GM18868 (cell line): ENCODE results near the gene TNRC6B.
"Not testable (repeated sequence)": the region's sequence is repeated elsewhere in the genome, so short reads cannot be mapped to it uniquely, and the experiment has no call there.

Experiments
- ATAC-seq: cut with Tn5 transposase; IDR thresholded peaks from one replicate; pipeline ENCODE4 v1.9.1; 2021; ENCODE audit warnings: mild to moderate bottlenecking, moderate library complexity; ENCODE audit not compliant: unreplicated experiment

The TNRC6B gene

DNA sequence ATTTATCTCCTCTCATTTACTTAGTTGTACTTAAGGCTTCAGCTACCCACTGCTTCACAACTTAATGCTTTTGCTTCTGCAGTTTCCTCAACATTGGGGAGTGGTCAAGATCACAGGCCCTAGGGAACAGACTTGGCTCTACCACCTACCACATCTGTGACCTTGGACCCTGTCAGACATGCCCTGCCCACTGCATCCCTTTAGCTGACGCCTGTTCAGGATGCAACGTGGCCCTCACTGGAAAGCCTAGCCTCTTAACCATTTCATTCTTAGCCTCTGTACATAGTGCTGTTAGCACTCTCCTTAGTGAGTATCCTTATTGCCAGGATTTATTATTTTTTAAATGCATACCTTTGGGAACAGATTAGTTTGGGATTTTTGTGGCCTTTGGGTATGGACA is 34.4 kb downstream of the TNRC6B start:
- no peak for ATAC-seq

DNA sequence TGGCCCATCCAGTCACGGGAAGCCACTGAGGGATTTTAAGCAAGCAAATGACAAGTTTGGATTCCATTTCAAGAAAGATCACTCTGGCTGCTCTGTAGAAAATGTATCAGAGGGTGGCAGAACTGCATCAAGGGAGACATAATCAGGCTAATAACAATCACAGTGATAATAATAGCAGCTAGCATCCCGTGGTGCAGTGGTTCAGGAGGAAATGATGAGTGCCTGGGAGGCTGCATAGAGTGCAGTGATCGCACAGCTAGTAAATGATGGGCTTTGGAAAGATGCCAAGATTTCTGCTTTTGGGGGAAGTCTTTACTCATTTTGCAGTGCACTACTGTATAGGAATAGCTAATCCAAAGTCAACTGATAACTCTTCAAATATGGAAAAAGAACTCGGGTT is 35.8 kb downstream of the TNRC6B start:
- no peak for ATAC-seq

DNA sequence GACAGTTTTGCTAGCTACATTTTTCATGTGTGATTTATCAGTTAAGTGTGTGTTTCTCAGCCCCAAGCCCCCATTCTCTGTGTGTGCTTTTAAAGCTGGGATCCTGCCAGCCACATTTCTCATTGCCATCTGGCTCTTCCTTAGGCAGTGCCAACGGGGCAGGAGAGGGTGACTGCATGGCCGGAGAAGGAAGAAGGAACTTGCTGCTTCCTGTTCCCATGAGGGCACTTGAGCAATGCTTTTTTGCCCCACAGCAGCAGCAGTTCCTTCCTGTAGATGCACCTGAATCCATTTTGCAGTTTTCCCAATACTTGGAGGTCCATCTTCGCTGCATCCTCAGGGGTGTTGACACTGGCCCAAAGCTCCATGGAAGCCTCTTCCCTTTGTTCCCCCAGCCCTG is 37.5 kb downstream of the TNRC6B start:
- no peak for ATAC-seq

DNA sequence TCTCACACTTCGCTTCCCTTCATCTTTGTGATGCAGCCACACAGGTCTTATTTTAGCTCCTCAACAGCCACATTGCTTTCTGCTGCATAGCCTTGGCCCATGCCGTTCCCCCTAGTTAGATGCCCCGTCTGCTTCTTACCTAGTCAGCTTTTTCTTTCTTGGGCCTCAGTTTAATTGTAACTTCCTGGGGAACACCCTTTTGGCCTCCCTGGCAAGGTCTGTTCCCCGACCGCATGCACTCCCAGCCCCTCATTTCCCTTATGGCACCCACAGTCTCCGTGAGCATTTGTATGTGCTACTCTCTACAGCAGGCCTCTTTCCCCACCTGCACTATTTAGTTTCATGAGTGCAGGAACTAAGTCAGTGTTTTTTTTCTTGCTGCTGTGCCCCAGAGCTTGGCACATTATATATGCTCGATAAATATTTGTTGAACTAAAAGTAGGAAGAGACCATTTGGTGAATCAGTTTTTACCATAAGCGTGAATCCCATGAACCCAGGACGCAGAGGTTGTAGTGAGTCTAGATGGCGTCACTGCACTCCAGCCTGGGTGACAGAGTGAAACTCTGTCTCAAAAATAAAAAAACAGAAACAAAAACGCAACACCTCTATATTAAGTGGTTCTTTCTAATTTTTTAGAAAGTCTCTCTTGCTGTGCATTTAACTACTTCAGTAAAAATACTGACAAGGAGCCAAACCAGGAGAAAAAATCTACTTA is 38.5 kb downstream of the TNRC6B start:
- peak; percentile 46 for ATAC-seq

DNA sequence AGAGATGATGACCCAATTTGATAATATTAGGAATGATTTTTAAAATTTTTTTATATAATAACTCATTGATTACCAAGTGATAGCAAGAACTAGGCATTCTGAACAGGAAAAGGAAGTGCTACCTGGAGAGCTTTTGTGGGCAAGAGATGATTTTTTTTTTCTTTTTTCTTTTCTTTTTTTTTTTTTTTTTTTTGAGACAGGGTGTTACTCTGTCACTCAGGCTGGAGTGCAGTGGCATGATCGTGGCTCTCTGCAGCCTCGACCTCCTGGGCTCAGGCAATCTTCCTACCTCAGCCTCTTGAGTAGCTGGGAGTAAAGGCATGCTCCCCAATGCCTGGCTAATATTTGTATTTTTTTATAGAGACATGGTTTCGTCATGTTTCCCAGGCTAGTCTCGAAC is 40.4 kb downstream of the TNRC6B start:
- no peak for ATAC-seq

DNA sequence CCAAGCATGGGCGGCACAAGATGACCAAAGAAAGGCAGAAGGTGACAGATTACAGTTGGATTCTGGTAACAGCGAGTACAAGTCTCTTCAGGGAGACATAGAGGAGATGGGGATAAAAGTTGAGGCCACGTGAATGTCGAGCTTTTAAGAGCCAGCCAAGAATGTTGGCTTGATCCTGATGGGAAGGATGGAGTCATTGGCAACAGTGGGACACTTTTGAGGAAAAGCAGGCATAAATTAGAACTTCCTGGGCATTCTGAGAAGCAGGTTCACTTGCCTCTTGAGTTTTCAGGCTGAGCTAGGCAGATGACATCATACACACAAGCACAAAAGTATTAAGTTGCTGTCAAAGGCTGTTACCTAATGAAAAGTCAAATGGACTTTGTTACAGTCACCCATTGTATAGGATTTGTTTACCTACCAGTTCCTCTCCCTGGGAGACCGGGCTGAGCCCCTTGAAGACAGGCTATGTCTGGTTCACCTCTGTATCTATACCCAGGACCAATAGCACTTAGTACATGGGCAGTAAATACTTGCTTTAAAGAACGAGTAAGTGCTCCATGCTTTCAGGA is 41.1 kb downstream of the TNRC6B start:
- ATAC-seq, result no peak

DNA sequence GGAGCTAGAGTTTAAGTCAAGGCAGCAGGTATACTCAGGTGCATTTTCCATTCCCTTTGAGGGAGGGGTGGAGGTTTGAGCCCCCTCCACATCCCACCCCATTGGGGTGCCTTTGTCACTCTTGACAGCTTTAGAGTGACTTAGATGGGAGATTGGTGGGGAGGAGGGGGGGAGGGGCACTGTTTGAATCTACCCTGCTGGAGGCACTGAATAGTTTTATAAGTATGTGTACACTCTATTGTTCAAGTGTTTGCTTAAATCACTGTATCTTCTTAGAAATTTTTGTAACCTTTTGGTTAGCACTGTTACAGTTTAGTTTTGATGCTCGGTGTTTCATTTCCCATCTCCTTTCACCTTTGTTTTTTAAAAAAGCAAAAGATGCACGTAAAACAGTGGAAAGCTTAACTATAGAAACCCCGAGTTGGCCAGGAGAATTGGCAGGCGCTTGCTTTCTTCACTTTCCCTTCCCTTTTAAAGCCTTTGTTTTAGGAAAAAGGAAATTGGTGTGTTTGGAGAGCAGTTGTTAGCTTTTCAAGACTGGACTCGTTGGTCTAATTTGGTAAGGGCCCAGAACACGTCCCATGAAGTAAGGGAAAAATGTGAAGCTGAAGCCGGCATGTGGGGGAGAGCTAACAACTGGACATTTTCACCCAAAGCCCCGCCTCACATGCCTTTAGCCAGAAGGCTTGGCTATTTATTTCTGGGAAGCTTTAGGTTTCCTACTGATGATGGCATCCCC is 42.8 kb downstream of the TNRC6B start:
- ATAC-seq, result no peak

DNA sequence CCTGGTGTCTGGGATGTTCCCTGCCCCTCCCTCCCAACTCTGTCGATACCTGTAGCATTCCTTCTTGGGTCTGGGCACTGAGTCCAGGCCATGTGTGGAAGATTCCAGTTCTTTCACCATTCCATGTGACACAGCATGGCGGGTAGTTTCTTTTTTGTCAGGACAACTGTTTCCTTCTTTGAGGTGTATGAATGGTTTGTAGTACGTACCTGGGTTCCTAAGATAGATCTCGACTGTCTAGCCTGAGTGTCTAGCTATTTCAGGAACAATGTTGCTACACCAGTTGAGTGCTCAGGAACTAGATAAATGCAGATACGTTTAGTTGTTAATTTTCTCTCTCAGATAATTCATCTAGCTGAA is 43.3 kb downstream of the TNRC6B start:
- ATAC-seq, result no peak

DNA sequence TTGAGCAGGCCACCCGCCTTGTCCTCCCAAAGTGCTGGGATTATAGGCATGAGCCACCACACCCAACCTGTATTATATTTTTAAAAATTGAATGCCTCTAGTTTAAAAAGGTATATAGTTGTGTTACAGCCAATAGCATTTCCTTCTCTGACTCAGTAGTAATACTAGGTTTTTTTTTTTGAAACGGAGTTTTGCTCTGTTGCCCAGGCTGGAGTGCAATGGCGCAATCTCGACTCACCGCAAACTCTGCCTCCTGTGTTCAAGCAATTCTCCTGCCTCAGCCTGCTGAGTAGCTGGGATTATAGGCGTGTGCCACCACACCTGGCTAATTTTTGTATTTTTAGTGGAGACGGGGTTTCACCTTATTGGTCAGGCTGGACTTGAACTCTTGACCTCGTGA is 45.3 kb downstream of the TNRC6B start:
- ATAC-seq, result not testable (repeated sequence)

DNA sequence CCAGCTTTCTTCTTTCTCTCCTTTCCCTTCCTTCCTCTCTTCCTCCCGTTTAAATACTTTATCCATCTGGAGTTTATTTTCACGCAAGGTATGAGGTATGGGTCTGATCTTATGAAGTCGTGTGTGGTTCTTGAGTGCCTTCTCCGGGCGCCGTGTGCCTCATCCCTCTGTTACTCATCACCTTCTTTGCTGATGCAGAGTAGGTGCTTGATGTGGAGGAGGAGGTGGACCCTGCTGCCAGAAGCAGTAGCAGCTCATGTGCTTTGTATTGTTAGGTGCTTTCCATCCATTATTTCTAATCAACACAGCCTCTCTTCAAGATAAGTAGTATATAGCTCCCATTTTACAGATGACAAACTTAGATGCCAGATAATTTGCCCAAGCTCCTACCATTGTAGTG is 47.0 kb downstream of the TNRC6B start:
- no peak for ATAC-seq

DNA sequence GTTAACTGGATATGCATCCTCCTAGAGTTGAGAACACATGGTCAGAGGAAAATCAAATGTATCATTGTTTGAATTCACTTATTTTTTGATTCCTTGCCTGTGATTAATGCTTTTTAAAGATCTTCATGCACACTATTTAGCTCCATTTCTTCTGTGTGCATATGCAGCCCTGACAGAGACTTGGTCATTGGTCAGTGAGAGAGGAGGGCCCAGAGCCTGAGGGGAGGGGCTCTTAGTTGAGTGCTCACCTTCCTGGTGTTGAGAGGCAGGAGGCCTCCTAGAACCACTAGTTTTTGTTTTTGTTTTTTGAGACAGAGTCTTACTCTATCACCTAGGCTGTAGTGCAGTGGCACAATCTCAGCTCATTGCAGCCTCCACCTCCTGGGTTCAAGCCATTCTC is 48.9 kb downstream of the TNRC6B start:
- no peak for ATAC-seq

DNA sequence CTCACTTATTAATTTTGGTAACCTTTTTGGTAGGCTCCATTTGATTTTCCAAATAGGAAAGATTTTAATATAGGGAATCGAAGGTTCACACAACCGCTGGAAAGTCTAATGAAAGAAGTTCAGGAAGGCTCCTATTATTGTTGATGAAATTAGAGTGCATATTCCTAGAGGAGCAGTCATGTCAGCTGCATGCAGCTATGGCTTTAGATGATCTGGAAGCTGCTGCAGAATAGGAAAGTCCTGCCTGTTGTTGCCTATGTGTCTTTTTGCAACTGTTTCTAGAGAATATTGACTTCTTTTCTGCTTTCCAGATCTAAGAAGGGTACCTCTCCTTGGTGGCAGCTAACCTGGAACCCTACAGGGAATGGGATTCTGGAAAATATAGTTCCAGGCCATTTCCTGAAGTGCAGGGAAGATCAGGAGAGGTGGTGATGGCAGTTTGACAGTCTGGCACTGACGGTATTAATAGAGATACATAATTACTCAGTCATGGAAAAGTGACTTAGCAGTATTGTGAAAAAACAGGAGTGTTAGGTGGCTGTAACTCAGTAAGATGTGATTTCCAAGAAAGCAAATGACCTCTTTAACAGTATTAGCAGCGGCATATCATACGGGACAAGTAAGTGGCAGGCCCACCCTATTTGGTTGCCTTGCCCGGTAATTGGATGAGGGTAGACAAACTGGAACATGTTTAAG is 54.0 kb downstream of the TNRC6B start:
- no peak for ATAC-seq

DNA sequence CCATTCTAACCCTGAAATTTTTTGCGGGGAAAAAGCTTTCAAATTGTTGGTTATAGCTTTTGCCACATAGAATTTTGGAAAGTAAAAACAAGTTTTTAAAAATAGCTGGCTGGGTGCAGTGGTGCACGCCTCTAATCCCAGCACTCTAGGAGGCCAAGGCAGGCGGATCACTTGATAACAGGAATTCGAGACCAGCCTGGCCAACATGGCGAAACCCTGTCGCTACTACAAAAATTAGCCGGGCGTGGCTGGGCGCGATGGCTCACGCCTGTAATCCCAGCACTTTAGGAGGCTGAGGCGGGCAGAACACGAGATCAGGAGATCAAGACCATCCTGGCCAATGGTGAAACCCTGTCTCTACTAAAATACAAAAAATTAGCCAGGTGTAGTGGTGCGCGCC is 54.9 kb downstream of the TNRC6B start:
- no peak for ATAC-seq

DNA sequence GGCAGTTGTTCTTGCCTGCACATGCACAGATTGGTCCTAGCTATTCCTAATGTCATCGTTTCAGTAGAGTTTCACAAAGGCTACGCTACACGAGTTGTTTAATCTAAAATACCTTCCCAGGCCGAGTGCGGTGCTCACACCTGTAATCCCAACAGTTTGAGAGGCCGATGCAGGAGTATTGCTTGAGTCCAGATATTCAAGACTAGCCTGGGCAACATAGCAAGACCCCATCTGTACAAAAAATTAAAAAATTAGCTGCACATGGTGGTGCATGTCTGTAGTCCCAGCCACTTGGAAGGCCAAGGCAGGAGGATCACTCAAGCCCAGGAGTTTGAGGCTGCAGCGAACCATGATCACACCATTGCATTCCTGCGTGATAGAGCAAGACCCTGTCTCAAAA is 56.2 kb downstream of the TNRC6B start:
- no peak for ATAC-seq

DNA sequence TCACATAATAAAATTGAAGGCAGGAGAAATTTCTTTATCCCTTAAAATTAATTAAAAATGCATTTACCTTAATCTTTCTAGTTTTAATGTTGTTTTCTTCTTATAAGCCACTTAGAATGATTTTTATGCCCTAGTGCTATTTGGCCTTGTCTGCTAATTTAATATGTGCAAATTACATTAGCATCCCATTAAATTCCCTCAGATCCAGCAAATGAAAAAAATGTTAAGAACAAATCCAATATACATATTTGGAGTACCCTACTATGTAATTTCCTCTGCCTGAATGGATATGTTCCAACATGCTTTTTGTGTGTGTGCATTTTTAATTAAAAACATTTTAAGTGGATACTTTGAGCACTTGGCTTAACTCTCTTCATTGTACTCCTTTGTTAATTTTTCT is 56.9 kb downstream of the TNRC6B start:
- no peak for ATAC-seq

DNA sequence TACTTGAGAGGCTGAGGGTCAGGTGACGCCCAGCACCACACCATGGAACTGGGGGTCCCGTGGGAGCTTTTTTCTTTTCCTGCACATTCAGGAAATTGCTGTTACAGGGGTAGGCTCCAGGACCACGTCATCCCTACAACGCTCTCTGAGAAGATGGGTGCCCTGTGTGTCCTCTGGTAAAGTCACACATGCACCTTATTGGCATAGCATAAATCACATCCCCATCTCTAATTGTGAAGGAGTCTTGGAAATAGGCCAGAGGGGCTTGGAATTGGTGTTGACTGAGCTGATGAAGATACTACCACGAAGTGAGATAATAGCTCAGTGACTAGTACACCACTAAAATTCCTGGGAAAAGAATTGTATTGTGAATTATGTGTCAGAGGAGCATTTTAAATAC is 57.6 kb downstream of the TNRC6B start:
- no peak for ATAC-seq

DNA sequence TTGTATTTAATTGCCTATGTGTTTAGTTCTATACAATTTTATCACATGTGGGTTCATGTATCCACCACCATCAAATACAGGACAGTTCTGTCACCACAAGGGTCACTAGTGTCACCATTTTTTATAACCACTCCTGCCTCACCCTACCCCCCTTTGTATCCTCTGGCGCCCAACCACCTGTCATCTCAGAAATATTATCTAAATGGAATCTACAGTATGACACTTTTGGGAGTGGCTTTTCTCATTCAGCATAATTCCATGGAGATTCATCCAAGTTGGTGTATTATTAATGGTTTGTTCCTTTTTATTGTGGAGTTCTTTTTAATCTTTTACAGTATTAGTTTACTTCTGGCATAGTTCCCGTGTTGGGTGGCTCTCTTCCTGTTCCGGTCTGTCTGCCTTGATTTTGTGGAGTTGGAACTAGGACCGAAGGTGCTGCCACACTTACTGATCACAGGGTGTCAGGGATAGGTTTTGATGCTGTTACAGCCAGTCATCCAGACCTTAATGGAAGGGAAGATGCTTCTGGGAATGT is 58.5 kb downstream of the TNRC6B start:
- no peak for ATAC-seq

DNA sequence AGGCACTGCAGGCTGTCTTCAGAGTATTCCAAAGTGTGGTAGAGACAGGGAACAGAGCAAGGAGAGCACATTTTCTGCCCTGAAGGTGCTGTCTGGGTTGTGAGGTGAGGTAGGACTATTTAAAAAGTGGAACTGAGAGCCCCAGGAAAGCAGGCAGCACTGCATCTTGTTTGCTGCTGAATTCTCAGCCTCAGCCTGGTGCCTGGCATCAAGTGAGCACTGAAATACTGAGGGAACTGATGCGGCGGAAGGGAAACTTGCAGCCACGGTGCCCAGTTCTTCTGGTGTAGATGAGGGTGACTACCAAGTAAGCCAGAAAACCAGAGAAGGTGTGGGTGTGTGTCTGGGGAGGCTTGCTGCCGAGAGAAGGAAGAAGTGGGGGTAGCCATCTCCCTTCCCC is 59.5 kb downstream of the TNRC6B start:
- no peak for ATAC-seq

DNA sequence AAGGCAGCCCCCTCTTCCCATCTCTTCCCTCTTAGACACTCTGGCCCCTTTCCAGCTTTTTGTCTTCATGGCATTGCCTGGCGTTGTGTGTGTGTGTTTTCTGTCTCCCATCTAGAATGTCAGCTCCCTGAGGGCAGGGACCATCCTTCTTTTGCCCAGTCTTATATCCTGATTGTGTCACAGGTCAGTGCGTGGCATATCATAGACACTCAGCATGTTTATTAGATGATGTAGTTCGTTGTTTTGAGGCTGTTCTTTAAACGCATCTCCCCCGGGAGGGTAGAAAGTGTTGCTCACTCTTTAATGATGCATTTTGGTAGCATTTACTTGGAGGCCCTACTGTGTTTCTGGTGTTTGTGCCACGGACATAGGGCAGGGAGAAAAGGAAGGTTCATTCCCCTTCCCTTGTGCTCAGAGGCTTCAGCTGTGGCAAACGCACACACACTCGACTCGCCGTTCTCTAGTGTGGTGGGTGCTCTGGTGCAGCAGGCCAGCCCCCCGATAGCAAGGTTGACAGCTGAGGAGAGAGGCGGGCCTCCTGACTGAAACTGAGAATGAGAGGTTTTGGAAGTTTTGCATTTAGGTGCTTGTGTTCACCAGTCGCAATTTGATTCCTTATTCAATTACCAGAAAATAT is 60.2 kb downstream of the TNRC6B start:
- ATAC-seq, result no peak

DNA sequence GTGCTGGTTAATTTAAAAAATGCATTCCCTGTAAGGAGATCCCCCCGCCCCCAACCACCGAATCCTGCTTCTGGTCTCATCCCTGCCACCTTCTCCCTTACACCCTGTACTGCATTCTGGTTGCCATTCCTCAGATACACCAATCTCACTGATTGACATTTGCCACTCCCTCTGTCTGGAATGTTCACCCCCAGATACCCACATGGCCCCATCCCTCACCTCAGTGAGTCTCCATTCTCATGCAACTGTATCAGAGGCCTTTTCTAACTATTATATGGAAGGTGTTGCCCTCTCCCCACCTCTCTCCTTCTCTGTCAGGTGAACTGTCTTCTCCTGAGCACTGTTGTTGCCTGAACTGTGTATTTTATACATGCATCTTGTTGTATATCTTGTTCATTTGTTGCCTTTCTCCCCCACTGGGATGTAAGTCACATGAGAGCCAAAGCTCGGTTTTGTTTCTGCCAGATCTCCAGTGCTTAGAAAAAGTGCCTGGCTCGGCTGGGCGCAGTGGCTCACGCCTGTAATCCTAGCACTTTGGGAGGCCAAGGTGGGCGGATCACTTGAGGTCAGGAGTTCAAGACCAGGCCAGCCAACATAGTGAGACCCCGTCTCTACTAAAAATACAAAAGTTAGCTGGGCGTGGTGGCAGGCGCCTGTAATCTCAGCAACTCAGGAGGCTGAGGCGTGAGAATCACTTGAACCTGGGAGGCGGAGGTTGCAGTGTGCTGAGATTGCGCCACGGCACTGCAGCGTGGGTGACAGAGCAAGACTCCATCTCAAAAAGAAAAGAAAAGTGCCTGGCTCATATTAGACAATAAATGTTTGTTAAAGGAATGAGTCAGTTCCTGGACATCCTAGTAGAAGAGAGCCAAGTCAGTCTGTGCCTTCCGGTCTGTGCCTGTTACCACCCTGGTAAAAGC is 61.0 kb downstream of the TNRC6B start:
- ATAC-seq, result no peak
